SK-N-SH treated with all-trans-retinoic acid at 6 μM for 48 hours (cell line): ENCODE data around the gene DUSP5.

Source experiments
- CSDC2 ChIP-seq: fragments of 250-450 bp; sonication (Bioruptor Pico); IDR thresholded peaks from 2 replicates; pipeline ENCODE4 v1.5.0; 2020; ENCODE audit warnings: mild to moderate bottlenecking, moderate library complexity
- ISL1 ChIP-seq: fragments of 250-450 bp; sonication (Bioruptor Pico); IDR thresholded peaks from 2 replicates; pipeline ENCODE4 v2.1.2; 2022; ENCODE audit warnings: mild to moderate bottlenecking, moderate library complexity
- ZC3H10 ChIP-seq: fragments of 250-450 bp; sonication (Bioruptor Pico); IDR thresholded peaks from 2 replicates; pipeline ENCODE4 v1.5.1; 2021; ENCODE audit warnings: mild to moderate bottlenecking, moderate library complexity
- ZFP3 ChIP-seq: fragments of 250-450 bp; sonication (Bioruptor Pico); IDR thresholded peaks from 2 replicates; pipeline ENCODE4 v1.5.0; 2020; ENCODE audit warnings: mild to moderate bottlenecking, moderate library complexity
- ZNF8 ChIP-seq: fragments of 450-650 bp; formaldehyde crosslinking; IDR thresholded peaks from 2 replicates; pipeline ENCODE4 v1.5.0; 2020; ENCODE audit warnings: mild to moderate bottlenecking, moderate library complexity
- TF ChIP-seq, protein P1 (sequence below): fragments of 250-450 bp; sonication (Bioruptor Pico); IDR thresholded peaks from 2 replicates; pipeline ENCODE4 v1.5.0; 2020; ENCODE audit warnings: mild to moderate bottlenecking, moderate library complexity

DNA sequence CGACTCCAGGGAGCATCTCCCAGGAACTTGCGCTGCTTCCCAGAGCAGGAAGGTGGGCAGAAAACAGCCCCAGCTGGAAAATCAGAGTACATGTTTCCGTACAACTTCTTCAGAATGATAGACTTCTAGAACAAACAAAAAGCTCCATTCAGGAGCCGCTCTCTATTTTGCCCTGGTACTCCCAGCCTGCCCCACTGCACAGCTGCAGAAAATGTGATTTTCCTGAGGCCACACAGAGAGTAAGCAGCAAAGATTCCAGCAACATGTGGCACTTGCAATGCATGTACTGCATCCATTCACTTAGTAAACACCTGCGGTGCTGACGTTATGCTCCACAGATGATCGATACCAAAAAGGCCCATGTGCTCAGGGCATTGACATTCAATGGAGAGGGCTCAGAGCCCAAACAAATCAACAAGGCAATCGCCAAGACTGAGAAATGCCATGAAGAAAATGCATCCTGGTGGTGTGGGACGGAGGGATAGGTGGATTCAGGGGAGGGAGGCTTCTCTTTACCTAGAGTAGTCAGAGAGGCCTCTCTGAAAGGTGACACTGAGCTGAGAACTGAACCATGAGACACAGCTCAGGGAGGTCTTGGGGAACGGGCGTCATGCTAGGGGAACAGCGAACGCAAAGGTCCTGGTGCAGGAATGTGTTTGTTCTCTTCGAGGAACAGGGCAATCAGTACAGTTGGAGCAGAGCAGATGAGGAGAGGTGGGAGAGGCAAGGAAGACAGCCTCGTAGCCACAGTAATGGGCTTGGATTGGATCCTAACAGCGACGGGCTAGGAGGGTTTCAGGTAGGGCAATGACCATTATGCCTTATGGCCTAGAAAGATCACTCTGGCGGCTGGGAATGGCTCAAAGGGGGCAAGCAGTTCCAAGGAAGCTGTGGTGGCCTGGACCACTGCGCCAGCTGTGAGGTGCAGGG lies 35.3 kb upstream of the DUSP5 start:
- no peak for TF ChIP-seq ZNF8
- no peak for TF ChIP-seq ZFP3 (CRISPR knock-in tag)
- no peak for TF ChIP-seq ISL1 (CRISPR knock-in tag)
- TF ChIP-seq ZC3H10 (CRISPR knock-in tag): no peak
- TF ChIP-seq, protein P1, sequence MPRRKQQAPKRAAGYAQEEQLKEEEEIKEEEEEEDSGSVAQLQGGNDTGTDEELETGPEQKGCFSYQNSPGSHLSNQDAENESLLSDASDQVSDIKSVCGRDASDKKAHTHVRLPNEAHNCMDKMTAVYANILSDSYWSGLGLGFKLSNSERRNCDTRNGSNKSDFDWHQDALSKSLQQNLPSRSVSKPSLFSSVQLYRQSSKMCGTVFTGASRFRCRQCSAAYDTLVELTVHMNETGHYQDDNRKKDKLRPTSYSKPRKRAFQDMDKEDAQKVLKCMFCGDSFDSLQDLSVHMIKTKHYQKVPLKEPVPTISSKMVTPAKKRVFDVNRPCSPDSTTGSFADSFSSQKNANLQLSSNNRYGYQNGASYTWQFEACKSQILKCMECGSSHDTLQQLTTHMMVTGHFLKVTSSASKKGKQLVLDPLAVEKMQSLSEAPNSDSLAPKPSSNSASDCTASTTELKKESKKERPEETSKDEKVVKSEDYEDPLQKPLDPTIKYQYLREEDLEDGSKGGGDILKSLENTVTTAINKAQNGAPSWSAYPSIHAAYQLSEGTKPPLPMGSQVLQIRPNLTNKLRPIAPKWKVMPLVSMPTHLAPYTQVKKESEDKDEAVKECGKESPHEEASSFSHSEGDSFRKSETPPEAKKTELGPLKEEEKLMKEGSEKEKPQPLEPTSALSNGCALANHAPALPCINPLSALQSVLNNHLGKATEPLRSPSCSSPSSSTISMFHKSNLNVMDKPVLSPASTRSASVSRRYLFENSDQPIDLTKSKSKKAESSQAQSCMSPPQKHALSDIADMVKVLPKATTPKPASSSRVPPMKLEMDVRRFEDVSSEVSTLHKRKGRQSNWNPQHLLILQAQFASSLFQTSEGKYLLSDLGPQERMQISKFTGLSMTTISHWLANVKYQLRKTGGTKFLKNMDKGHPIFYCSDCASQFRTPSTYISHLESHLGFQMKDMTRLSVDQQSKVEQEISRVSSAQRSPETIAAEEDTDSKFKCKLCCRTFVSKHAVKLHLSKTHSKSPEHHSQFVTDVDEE (CRISPR knock-in tag): no peak
- TF ChIP-seq CSDC2 (CRISPR knock-in tag): no peak
